CD4-positive, alpha-beta T cell treated with Interleukin-4 for 4 hours (primary cell): ENCODE data around the gene HOXB2.

Source experiments
- DNase-seq: peaks from one replicate; pipeline ENCODE4 v3.0.0-alpha.2; 2020

HOXB2 gene

GRCh38 chr17:48565022-48565554 is 20.2 kb upstream of the HOXB2 start:
- DNase-seq, result no peak

GRCh38 chr17:48564188-48565021 is 19.5 kb upstream of the HOXB2 start:
- DNase-seq, result no peak

GRCh38 chr17:48563867-48564187 is 18.9 kb upstream of the HOXB2 start:
- no peak for DNase-seq

- DNase-seq, result no peak
Measured at GRCh38 chr17:48563385-48563838, 18.5 kb upstream of the HOXB2 start.

- no peak for DNase-seq
Measured at GRCh38 chr17:48562934-48563333, 18.0 kb upstream of the HOXB2 start.

- no peak for DNase-seq
Measured at GRCh38 chr17:48561884-48562810, 17.2 kb upstream of the HOXB2 start.

- no peak for DNase-seq
Measured at GRCh38 chr17:48559840-48560817, 15.2 kb upstream of the HOXB2 start.

- no peak for DNase-seq
Measured at GRCh38 chr17:48559122-48559839, 14.4 kb upstream of the HOXB2 start.

GRCh38 chr17:48558831-48559121 is 13.9 kb upstream of the HOXB2 start:
- DNase-seq, result no peak

- no peak for DNase-seq
Measured at GRCh38 chr17:48558057-48558830, 13.3 kb upstream of the HOXB2 start.

- DNase-seq, result no peak
Measured at GRCh38 chr17:48556576-48557401, 11.9 kb upstream of the HOXB2 start.

GRCh38 chr17:48556229-48556575 is 11.3 kb upstream of the HOXB2 start:
- no peak for DNase-seq

GRCh38 chr17:48555258-48556228 is 10.6 kb upstream of the HOXB2 start:
- DNase-seq, result no peak

- no peak for DNase-seq
Measured at GRCh38 chr17:48554412-48555257, 9.7 kb upstream of the HOXB2 start.

GRCh38 chr17:48553826-48554225 is 8.9 kb upstream of the HOXB2 start:
- DNase-seq, result no peak

- no peak for DNase-seq
Measured at GRCh38 chr17:48553190-48553547, 8.3 kb upstream of the HOXB2 start.

- no peak for DNase-seq
Measured at GRCh38 chr17:48552466-48553189, 7.7 kb upstream of the HOXB2 start.
